SH-SY5Y (cell line): ENCODE data around the gene SPACA6.

Source experiments
- GATA2 ChIP-seq: IDR thresholded peaks from 2 replicates; pipeline ENCODE4 v1.6.1; 2011; ENCODE audit warnings: mild to moderate bottlenecking, low read depth, low read length
- GATA3 ChIP-seq: IDR thresholded peaks from 2 replicates; pipeline ENCODE4 v1.6.1; 2011; ENCODE audit warnings: low read depth, mild to moderate bottlenecking, low read length, moderate library complexity

Gene SPACA6

DNA sequence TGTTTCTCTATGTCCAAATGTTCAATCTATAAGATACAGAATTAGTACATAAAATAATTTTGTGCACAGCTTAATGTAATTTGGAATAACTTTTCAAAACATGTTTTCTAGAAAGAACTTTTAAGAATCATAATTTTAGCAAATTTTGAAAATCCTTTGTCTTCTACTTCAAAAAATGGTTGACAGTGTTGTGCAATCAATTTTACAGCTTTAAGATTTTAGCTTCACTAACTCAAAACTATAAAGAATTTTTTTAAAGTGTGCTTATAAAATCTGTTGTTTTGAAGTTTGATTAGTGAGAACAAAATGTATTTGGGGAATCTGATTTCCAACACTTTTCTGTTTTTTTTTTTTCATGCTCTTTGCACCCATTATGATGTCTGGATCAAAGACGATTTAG is 12.7 kb upstream of the SPACA6 start:
- no peak for TF ChIP-seq GATA2

DNA sequence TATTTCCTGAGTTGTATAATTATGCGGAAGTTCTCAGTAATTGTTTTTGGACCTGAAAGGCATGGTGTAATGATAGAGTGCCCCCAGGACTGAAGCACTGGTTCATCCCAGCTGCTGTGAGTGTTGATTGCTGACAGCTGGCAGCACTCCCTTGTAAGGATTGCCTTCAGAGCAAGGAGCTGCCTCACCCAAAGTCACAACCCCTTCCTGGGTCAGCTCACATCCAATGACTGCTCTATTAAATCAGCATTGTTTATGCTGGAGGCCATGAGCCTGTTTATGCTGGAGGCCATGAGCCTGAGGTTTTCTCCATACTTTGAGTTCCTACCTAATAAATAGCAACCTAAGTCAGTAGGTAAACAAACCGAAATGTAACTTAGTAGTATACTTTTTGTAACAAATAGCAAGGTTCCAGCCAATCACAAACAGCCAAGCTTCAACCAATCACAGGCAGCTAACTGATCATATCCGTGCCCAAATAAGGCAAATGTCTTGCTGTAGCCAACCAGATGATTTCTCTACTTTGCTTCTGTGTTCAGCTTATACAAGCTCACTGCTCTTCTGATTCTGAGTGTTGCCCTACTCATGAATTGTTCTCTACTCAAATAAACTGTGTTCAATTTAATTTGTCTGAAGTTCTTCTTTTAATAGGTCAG is 11.7 kb upstream of the SPACA6 start:
- TF ChIP-seq GATA2 (no peak), GATA3 (no peak)

DNA sequence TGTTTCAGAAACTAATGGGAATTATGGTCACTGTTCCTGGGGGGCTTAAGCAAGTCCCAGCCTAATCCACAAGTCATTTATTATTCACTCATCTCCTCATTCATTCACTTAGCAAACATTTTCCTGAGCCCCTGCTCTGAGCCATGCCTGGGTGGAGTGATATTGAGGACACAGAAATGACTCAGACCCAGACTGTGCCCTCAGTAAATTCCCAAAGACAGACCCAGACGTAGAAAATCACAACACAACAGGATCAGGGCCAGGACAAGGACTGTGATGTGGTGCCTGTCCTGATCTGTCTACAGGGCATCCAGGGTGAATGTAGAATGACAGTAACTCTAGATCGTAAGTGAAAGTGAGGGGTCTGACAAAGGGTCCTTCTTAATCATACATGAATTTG is 7.0 kb upstream of the SPACA6 start:
- no peak for TF ChIP-seq GATA2
- TF ChIP-seq GATA3, result no peak

DNA sequence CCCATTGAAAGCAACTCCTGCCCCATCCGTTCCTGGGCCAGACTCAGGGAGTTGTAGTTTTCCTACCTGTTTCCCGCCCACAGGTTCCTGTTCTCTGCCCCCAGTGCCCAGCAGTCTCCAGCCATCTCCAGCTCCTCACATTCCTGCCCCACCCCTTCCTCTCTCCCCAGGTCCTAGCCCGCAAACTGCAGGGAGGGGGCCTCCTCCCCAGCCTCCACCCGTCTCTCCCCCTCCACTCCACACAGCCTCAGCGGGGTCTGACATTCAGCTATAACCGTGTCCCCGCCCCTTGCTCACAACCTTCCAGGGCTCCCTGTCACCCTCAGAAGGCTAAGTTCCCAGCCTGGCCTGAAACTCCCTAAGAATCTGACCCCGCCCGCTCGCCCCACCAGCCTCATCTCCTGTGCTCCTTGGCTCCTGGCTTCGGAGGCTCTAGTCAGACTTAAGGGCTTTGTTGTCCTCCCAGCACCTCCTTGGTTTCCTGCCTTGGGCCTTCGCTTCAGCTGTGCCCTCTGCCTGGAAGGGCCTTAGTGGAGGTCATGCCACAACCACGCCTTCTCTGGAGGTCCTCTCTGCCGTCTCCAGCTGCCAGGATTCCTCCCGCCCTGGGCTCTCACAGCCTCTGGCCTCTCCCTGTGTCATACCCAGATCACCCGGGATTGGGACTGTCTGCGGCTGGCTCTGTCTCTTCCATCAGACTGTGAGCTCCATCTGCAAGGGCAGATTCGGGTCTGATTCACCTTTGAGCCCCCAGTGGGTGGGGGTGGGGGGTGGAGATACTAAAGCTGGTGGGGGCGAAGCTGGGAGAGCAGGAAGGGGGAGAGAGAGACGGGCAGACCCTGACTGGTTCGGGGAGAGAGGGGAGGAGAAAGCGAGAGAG is 5.1 kb upstream of the SPACA6 start:
- no peak for TF ChIP-seq GATA2
- no peak for TF ChIP-seq GATA3

DNA sequence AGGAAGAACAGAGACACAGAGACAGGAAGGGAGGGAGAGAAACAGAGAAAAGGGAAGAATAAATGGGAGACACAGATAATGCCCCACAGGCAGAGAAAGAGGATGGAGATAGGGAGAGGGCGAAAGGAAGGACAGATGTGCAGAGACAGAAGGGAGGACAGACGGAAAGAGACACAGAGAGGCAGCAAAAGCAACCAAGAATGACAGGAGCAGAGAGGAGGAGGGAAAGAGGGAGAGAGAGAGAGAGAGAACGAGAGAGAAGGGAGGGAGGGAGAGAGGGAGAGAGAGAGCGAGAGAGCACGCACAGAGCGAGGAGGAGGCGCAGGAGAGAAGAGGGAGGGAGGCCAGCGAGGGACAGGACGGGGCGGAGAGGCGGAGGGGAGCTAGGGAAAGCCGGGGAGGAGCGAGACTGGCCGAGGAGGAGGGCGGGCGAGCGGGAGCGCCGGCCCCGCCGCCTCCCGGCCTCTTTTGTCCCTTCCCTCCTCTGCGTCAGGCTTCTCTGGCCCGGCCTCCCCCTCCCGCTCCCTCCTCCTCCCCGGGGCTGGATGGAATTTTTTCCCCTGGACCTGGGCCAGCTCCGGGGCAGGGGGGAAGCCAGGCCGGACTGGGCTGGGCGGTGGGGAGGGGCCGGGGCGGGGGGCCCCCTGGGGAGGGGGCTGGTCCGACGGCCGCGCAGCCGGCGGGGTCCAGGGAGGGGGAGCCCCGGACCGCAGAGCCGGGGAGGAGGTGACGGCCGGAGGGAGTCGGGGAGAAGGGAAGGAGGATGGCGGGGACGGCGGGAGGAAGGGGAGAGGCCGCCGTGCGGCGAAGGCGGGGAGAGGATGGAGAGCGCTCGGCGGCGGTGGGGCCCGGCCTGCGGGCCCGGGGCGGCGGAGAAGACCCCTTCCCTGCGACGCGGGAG is 4.2 kb upstream of the SPACA6 start:
- TF ChIP-seq GATA2 (no peak), GATA3 (no peak)

DNA sequence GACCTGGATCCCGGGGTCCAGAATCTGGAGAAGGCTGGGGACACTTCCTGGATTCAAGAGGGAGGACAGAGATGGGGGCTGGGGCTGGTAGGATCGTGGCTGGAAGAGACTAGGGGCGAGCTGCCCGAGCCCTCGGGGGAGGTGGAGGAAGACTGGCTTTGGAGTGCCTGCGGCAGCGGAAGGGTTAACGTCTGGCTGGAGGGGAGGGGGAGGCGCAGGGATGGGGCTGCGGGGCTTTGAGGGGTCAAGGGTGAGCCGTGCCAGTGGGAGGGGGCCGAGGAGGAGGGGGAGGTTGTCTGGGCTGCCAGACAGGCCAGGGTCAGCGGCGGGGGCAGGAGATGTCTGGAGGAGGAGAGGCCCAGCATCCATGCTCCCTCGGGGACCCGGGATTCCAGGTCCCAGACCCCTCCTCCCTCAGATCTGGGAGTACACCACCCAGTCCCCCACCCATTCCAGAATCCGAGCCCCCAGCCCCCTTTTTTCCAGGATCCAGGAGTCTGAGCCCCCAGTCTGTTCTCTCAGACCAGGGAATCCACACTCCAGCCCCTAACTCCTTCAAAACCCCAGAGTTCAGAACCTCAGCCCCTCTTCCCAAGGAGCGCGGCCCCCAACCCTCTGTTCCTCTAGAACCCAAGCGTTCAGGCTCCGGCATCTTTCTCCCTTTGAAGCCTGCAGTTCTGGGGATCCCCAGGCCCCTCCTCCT is 3.2 kb upstream of the SPACA6 start:
- TF ChIP-seq GATA2 (no peak), GATA3 (no peak)

DNA sequence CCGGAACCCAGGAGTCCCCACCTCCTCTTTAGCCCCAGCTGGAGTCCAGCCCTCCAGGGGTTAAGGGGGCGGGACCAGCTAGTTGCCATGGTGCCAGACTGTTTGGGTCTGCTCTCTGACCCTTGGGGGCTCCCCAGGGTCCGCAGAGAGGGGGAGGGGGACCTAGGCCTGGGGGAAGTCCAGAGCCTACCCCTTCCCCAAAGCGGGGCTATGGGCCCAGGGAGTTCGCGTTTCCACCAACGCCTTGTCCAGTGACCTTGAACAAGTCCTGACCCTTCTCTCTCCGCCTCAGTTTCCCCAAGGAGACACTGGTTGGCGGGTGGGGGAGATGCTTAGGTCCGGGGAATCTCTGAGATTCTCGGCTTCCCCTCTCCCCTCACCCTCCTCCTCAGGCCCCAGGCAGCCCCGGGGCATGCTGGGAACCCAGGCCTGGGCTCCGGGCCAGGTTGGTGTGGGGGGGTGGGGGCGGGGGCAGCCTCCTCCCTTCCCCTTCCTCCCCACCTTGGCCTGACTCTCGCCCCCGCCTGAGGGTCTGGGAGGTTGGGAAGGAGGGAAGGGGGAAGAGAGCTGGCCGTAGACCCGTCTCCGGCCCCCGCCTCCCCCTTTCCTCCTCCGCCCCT is 2.6 kb upstream of the SPACA6 start:
- TF ChIP-seq GATA3 (no peak), GATA2 (no peak)

DNA sequence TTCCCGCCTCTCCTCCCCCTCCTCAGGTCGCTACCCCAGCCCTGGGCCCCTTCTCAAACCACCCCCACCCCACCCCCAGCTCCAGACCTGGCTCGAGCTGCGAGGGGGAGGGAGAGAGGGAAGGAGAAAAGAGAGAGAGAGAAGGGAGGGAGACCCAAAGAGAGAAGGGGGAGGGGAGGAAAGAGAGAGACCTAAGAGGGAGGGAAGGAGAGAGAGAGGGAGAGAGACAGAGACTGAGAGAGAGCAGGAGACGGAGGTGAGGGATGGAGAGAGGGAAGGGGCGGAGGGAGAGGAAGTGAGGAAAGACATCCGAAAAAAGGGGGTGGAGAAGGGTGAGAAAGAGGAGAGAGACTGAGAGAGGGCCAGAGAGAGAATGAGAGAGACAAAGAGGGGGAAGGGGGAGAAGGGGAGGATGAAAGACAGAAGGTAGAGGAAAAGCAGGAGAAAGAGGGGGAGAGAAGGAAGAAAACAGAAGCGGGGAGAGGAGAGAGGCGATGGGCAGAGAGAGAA is 2.0 kb upstream of the SPACA6 start:
- no peak for TF ChIP-seq GATA2
- no peak for TF ChIP-seq GATA3

DNA sequence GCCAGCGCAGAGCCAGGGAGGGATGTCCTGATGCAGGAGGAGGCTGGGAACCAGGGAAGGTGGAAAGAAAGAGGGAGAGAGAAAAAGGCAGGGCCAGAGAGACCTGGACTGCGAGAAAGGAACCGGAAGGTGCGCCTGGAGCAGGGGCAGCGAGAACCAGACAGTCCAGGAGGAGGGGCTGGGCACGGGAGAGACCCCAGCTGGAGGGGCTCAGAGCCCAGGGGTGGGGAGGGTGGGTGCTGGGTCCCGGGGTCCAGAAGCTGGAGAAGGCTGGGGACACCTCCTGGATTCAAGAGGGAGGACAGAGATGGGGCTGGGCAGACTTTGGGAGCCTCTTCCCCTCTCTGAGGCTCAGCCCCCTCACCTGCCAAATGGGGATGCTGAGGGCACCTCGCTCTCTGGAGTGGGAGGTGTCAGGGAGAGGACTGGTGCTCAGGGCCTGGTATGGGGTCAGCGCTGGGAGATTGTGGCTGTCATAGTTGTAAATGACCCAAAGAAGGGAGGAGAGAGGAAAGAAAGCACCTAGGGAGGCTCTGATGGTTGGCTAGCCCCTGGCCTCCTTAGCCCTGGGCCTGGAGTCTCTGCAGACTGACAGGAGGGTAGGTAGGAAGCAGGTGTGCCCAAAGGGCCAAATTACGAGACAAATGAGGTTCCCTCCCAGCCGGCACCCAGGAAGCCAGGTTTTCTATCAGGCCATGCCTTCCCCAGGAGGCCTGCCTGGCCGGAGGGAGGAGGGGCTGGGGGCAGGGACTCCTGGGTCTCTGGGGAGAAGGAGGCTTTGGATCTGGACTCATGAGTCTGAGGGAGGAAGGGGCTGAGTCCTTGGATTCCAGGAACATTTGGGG is 1.3 kb upstream of the SPACA6 start:
- TF ChIP-seq GATA3 (no peak), GATA2 (no peak)

DNA sequence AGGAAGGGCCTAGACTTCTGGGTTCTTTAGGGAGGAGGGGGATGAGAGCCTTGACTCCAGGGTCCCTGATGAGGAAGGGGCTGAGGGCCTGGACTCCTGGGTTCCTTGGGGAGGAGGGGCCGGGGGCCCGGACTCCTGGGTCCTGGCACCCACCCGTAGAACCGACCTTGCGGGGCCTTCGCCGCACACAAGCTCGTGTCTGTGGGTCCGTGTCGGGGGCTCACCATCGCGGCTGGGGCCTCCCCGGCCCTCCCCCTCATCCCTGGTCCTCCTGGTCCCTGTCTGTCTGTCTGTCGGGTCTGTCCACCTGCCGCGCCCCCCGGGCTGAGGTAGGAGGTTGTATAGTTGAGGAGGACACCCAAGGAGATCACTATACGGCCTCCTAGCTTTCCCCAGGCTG is 662 bp upstream of the SPACA6 start:
- TF ChIP-seq GATA2 (no peak), GATA3 (no peak)

DNA sequence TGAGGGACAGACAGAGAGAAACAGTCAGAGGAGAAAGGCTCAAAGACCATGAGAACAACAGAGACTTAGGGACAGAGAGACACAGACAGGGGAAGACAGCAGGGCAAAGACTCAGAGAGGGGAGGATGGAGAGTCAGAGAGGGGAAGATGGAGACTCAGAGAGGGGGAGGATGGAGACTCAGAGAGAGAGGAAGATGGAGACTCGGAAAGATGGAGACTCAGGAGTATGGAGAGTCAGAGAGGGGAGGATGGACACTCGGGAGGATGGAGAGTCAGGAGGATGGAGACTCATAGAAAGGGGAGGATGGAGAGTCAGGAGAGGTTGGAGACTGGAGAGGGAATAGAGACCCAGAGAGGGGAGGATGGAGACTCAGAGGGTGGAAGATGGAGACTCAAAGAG is 689 bp downstream of the SPACA6 start:
- TF ChIP-seq GATA2, result no peak
- no peak for TF ChIP-seq GATA3

DNA sequence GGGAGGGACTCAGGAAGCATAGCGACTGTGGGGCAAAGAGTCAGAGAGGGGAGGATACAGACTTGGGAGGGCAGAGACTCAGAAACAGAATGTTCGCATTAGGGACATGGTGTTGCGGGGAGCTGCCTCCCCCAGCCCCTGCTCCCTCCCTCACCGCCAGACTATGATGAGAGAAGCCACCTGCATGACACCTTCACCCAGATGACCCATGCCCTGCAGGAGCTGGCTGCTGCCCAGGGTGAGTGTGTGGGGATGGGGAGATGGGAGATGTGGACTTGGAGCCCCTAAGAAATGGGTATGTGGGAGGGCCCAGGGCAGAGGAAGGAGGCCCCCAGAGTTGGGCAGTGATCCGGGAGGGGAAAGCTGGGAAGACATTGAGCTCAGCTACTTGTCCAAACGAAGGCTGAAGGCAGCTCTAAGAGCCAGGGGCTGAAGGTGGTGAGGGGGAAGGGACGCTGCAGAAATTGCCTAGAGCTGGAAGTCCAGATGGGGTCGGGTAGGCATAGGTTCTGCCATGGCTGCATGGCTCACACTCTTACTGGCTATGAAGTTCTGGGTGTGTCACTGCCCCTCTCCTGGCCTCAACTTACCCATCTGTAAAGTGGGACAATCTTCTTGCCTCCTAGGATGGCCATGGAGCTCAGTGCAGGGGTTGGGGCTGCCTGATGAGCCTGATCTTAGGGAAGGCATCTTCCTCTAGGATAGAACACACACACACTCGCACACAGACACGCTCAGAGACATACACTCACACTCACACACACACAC is 1.4 kb downstream of the SPACA6 start:
- no peak for TF ChIP-seq GATA2
- no peak for TF ChIP-seq GATA3
